Skeletal muscle tissue (tissue), 4 donors: ENCODE measurements around the gene GPR62. TPM values are rescaled to one million over a fixed set of nuclear protein-coding genes. Genes with fewer than 3 reads are reported as not detected.

Source experiments
- H3K27ac ChIP-seq: one replicate; pipeline ENCODE4 v1.7.0; 2013; ENCODE audit warnings: mild to moderate bottlenecking, low read depth, low read length, inconsistent platforms
- H3K27me3 ChIP-seq, 3 donors: one replicate each; pipeline ENCODE4 v1.7.0; 2013; ENCODE audit warnings: low read length in 3 of 3; ENCODE audit not compliant: control insufficient read depth in 3 of 3, insufficient read depth in 3 of 3
- H3K36me3 ChIP-seq, 3 donors: one replicate each; pipeline ENCODE4 v1.7.0; 2013; ENCODE audit warnings: low read length in 3 of 3; ENCODE audit not compliant: control insufficient read depth in 3 of 3, insufficient read depth in 3 of 3
- H3K4me1 ChIP-seq, 3 donors: one replicate each; pipeline ENCODE4 v1.7.0; 2013; ENCODE audit warnings: low read length in 3 of 3, mild to moderate bottlenecking in 3 of 3; ENCODE audit not compliant: control insufficient read depth in 3 of 3, insufficient read depth in 3 of 3
- H3K4me3 ChIP-seq, 3 donors: one replicate each; pipeline ENCODE4 v1.7.0; 2013; ENCODE audit warnings: low read length in 3 of 3
- H3K9ac ChIP-seq, 3 donors: one replicate each; pipeline ENCODE4 v1.7.0; 2013; ENCODE audit warnings: low read length in 3 of 3, mild to moderate bottlenecking in 3 of 3, moderate library complexity in 2 of 3, low read depth in 1 of 3
- H3K9me3 ChIP-seq, 3 donors: one replicate each; pipeline ENCODE4 v1.7.0; 2013; ENCODE audit warnings: low read length in 3 of 3; ENCODE audit not compliant: control insufficient read depth in 3 of 3
- total RNA-seq: library from RNA; depleted of rRNA; stranded (reverse); fragments of >200 nt; gene quantifications from one replicate; pipeline ENCODE4 v1.2.3, GENCODE V29; 2014
- donor health status: Osteomylitis.

The GPR62 gene
- total RNA-seq, 1 donor from 2014 or later = 0.52 TPM

DNA sequence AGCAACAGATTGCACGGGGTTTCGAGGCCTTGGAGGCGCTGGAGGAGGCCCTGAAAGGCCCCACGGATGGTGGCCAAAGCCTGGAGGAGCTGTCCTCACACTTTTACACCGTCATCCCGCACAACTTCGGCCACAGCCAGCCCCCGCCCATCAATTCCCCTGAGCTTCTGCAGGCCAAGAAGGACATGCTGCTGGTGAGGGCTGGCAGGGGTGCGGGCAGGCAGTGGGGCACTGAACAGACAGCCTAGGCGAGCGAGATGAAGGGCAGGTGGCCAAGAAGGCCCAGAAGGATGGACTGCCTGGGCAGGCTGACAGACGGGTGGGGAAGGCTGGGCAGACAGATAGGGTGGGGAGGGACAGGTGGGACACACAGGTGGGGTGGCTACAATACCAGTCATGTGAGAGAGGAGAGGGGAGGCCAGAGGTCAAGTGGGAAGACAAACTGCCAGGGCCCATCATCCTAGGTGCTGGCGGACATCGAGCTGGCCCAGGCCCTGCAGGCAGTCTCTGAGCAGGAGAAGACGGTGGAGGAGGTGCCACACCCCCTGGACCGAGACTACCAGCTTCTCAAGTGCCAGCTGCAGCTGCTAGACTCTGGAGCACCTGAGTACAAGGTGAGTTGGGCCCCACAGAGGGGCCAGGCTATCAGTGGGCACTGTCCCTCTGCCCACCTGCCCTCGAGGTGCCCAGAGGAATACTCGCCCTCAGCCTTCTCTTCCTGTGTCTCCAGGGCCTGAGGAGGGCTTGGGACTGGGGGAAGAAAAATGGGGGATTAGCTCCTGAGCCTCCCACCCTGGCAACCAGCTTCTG lies 9.9 kb upstream of the GPR62 start:
- H3K4me3 ChIP-seq = no peak overlapping the region
- H3K9me3 ChIP-seq = no peaks in the 10 kb centered on the region
- H3K27me3 ChIP-seq = no peaks in the 10 kb centered on the region
- no peak overlapping the region for H3K27ac ChIP-seq
- H3K4me1 ChIP-seq = peaks cover 23 to 31% (median 26%) of the 10 kb centered on the region in 3 donors
- peaks cover 27 to 31% (median 31%) of the 10 kb centered on the region in 3 donors for H3K36me3 ChIP-seq
- no peak overlapping the region for H3K9ac ChIP-seq

DNA sequence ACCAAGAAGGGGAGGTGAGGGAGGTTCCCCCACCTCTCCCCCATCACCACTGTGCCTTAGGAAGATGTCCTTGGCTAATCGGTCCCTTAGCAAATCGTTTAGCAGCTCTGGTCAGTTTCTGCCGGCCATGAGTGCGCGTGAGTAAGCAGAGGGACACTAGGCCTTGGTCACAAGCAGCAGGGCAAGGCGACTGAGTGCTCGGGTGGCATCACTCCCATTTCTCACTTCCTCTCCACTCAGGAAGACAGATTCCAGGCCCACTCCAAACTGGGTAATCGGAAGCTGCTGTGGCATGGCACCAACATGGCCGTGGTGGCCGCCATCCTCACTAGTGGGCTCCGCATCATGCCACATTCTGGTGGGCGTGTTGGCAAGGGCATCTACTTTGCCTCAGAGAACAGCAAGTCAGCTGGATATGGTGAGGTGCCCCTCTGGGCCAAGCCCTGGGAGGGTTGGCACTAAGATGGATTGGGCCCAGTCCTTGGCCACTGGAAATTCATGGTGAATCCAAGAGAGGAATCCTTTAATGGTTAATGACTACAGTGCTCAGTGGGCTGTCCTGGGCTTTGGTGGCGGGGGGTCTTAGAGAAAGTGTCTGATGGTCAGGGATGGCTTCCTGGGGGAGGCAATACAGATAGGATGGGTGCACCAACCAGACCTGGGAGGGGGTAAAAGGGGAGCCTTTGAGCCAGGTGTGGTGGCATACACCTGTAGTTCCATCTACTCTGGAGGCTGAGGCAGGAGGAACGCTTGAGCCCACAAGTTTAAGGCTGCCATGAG lies 9.1 kb upstream of the GPR62 start:
- H3K9ac ChIP-seq = no peak overlapping the region

DNA sequence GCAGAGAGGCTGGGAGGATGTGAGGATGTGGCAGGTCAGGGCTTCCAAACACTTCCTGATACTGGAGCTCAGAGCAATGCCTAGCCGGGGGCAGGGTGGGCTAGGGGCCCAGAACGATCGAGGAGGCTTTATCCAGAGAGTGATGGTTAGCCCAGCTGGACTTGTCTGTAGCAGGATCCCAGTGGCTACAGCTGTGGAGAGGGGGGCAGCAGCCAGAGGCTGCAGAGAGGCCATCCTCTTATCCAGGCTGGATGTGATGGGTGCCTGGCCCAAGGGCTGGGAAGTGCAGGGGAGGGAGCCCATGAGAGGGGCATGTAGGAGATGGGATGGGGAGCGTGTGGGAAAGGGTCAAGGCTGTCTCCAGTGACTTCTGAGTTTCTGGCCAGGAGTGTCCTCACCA lies 8.4 kb upstream of the GPR62 start:
- Histone ChIP-seq H3K27ac (no peak overlapping the region), H3K4me1 (peaks cover 13 to 16% (median 15%) of the 10 kb centered on the region in 3 donors), H3K27me3 (no peaks in the 10 kb centered on the region), H3K36me3 (peaks cover 27 to 31% (median 31%) of the 10 kb centered on the region in 3 donors), H3K9ac (no peak overlapping the region), H3K9me3 (no peaks in the 10 kb centered on the region), H3K4me3 (no peak overlapping the region)

More for the DNA sequence above, 9.1 kb upstream of the GPR62 start:
- H3K4me3 ChIP-seq = no peak overlapping the region
- no peaks in the 10 kb centered on the region for H3K9me3 ChIP-seq
- no peaks in the 10 kb centered on the region for H3K27me3 ChIP-seq
- H3K27ac ChIP-seq = no peak overlapping the region
- H3K4me1 ChIP-seq = peaks cover 18 to 22% (median 18%) of the 10 kb centered on the region in 3 donors
- H3K36me3 ChIP-seq = peaks cover 27 to 31% (median 31%) of the 10 kb centered on the region in 3 donors

- Histone ChIP-seq H3K9me3 (no peaks in the 10 kb centered on the region), H3K27me3 (no peaks in the 10 kb centered on the region), H3K27ac (no peak overlapping the region), H3K36me3 (peaks cover 27 to 31% (median 31%) of the 10 kb centered on the region in 3 donors), H3K9ac (no peak overlapping the region), H3K4me3 (no peak overlapping the region), H3K4me1 (peaks cover 11 to 13% (median 13%) of the 10 kb centered on the region in 3 donors)
These were observed 7.8 kb upstream of the GPR62 start for GRCh38 chr3:51947215-51947900.

DNA sequence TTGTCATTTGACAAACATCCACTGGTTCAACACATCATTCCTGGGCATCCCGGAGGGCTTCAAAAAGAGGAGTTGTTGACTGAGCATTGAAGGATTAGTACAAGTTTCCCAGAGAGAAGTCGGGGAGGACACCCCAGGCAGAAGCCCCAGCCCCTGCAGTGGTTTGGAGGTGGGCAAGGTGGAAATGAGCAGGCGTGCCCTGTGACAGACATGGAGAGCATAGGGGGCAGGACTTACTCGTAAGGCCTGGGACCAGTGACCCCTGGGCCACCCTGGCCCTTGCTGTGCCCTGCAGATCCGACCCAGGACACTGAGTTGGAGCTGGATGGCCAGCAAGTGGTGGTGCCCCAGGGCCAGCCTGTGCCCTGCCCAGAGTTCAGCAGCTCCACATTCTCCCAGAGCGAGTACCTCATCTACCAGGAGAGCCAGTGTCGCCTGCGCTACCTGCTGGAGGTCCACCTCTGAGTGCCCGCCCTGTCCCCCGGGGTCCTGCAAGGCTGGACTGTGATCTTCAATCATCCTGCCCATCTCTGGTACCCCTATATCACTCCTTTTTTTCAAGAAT lies 7.1 kb upstream of the GPR62 start:
- H3K27me3 ChIP-seq = no peaks in the 10 kb centered on the region
- no peak overlapping the region for H3K27ac ChIP-seq
- H3K9ac ChIP-seq = no peak overlapping the region
- peaks cover 27 to 31% (median 31%) of the 10 kb centered on the region in 3 donors for H3K36me3 ChIP-seq
- peaks cover 4 to 5% (median 5%) of the 10 kb centered on the region in 3 donors for H3K4me1 ChIP-seq
- H3K9me3 ChIP-seq = no peaks in the 10 kb centered on the region
- no peak overlapping the region for H3K4me3 ChIP-seq

- no peak overlapping the region for H3K4me3 ChIP-seq
- H3K27ac ChIP-seq = no peak overlapping the region
- H3K4me1 ChIP-seq = no peaks in the 10 kb centered on the region
- H3K27me3 ChIP-seq = no peaks in the 10 kb centered on the region
- H3K9me3 ChIP-seq = no peaks in the 10 kb centered on the region
- peaks cover 25 to 31% (median 28%) of the 10 kb centered on the region in 3 donors for H3K36me3 ChIP-seq
- no peak overlapping the region for H3K9ac ChIP-seq
These were observed 6.1 kb upstream of the GPR62 start for GRCh38 chr3:51949121-51949520.

DNA sequence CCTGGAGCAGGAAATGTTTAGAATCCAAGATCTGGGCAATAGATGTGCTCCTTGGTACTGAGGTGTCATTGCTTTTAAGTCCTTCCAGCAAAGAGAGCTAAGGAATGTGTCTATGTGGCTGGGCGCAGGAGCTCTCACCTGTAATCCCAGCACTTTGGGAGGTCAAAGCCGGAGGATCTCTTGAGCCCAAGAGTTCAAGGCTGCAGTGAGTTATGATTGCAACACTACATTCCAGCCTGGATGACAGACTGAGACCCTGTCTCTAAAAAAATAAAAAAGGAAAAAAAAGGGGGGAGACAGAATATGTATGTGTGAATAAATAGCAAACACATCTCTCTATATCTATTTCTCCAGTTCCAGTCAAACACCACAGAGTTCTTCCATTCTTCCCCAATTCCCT lies 4.3 kb upstream of the GPR62 start:
- Histone ChIP-seq H3K27ac (no peak overlapping the region), H3K9ac (no peak overlapping the region), H3K4me1 (peaks cover 7 to 9% (median 9%) of the 10 kb centered on the region in 3 donors), H3K4me3 (no peak overlapping the region), H3K36me3 (peaks cover 13 to 24% (median 16%) of the 10 kb centered on the region in 3 donors), H3K9me3 (no peaks in the 10 kb centered on the region), H3K27me3 (no peaks in the 10 kb centered on the region)

- no peak overlapping the region for H3K27ac ChIP-seq
- no peak overlapping the region for H3K9ac ChIP-seq
- peaks cover 10 to 18% (median 14%) of the 10 kb centered on the region in 3 donors for H3K36me3 ChIP-seq
- no peak overlapping the region for H3K4me3 ChIP-seq
- peaks cover 11 to 19% (median 17%) of the 10 kb centered on the region in 3 donors for H3K4me1 ChIP-seq
- no peaks in the 10 kb centered on the region for H3K27me3 ChIP-seq
- no peaks in the 10 kb centered on the region for H3K9me3 ChIP-seq
These were observed 1.7 kb upstream of the GPR62 start for GRCh38 chr3:51953445-51953844.

GRCh38 chr3:51954105-51954504 lies 1.1 kb upstream of the GPR62 start:
- peaks cover 11 to 19% (median 17%) of the 10 kb centered on the region in 3 donors for H3K4me1 ChIP-seq
- no peak overlapping the region for H3K9ac ChIP-seq
- H3K36me3 ChIP-seq = peaks cover 11 to 22% (median 12%) of the 10 kb centered on the region in 3 donors
- no peaks in the 10 kb centered on the region for H3K9me3 ChIP-seq
- H3K4me3 ChIP-seq = no peak overlapping the region
- no peak overlapping the region for H3K27ac ChIP-seq
- H3K27me3 ChIP-seq = no peaks in the 10 kb centered on the region
